ENCODE data around the gene KCNJ2. TPM values are rescaled to one million over a fixed set of nuclear protein-coding genes. Genes with fewer than 3 reads are reported as not detected.
A peak's percentile ranks its signal among the peaks of the same experiment; 100 is the strongest.

Gene KCNJ2
- total RNA-seq = not detected

DNA sequence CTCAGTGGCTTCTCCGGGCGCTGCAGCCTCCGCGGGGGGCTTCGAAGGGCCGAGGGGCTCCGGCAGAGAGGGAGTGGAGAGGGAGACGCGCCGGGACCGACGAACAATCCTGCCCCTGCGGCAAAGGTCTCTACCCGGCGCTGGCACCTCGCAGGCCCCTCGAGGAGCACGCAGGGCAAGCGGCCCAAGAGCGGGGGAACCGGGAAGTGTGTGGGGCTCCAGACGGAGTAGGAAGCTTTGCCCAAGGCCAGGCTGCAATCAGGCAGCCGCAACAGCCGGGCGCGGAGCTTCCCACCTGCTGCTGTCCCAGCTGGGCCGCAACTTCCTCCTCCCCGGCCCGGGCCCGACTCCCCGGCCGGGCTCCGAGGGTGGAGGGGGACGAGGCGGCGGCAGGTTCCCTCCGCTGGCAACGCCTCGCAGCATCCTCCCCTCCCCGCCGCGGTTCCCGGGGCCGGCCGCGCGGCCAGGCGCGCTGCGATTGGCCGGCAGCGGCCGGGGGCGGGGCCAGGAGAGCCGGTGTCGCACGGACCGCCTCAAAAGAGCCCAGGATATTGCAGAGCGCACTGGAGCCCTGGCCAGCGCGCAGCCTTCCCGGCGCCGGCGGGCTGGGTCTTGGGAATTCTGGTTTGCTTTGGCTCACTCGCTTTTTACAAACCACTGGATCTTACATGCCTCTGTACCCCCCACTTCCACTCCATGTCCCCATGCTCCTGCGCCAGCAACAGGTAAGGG, at the start of gene KCNJ2:
Gene KCNJ2, plus strand, starts transcription at position 556 of the 732 bp plus-strand sequence. CDS start 5,508 bp downstream, outside the sequence.
- no peaks in the 10 kb centered on the region for H3K36me3 Mint-ChIP-seq (ENCODE audit: low read depth)
- ChIA-PET POLR2A (no interaction called here), CTCF (no interaction called here)
- no peaks in the 10 kb centered on the region for H3K9me3 Mint-ChIP-seq
- H3K4me3 Mint-ChIP-seq = peak within 1 kb of the TSS; percentile 40
- H3K27me3 Mint-ChIP-seq = peaks cover 56% of the 10 kb centered on the region
- peak; percentile 66 for DNase-seq
- H3K27ac Mint-ChIP-seq = no peak within 1 kb of the TSS
- peaks cover 14% of the 10 kb centered on the region for H3K4me1 Mint-ChIP-seq

DNA sequence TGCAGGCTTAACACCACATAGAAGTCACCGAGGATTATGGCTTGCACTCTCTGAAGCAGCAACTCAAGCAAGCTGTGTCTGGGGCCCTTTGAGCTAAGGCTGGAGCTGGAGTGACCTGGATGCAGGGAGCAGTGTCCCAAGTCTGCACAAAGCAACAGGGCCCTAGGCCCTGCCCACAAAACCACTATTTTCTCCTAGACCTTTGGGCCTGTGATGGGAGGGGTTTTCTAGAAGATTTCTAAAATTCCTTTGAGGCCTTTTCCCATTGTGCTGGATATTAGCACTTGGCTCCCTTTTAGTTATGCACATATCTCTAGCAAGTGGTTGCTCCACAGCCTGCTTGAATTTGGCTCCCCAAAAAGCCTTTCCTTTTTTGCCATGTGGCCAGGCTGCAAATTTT, 49.8 kb upstream of the KCNJ2 start:
- Mint-ChIP-seq H3K4me1 (no peaks in the 10 kb centered on the region), H3K9me3 (no peaks in the 10 kb centered on the region), H3K4me3 (no peak overlapping the region), H3K27ac (no peak overlapping the region), H3K27me3 (no peaks in the 10 kb centered on the region), H3K36me3 (ENCODE audit: low read depth) (no peaks in the 10 kb centered on the region)
- ChIA-PET POLR2A (no interaction called here), CTCF (no interaction called here)
- DNase-seq = no peak

DNA sequence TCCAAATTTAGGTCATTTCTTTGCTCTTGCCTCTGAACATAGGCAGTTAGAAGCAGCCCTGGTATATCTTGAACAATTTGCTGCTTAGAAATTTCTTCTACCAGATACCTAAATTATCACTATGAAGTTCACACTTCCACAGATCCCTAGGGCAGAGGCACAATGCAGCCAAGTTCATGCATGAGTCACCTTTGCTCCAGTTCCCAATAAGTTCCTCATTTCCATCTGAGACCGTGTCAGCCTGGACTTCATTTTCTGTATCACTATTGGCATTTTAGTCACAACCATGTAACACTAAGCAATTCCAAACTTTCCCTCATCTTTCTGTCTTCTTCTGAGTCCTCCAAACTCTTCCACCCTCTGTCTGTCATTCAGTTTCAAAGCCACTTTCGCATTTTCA, 49.3 kb upstream of the KCNJ2 start:
- no peak overlapping the region for H3K27ac Mint-ChIP-seq
- POLR2A ChIA-PET = no interaction called here
- CTCF ChIA-PET = no interaction called here
- H3K4me3 Mint-ChIP-seq = no peak overlapping the region
- H3K9me3 Mint-ChIP-seq = no peaks in the 10 kb centered on the region
- no peaks in the 10 kb centered on the region for H3K36me3 Mint-ChIP-seq (ENCODE audit: low read depth)
- H3K4me1 Mint-ChIP-seq = no peaks in the 10 kb centered on the region
- H3K27me3 Mint-ChIP-seq = no peaks in the 10 kb centered on the region
- DNase-seq = no peak

DNA sequence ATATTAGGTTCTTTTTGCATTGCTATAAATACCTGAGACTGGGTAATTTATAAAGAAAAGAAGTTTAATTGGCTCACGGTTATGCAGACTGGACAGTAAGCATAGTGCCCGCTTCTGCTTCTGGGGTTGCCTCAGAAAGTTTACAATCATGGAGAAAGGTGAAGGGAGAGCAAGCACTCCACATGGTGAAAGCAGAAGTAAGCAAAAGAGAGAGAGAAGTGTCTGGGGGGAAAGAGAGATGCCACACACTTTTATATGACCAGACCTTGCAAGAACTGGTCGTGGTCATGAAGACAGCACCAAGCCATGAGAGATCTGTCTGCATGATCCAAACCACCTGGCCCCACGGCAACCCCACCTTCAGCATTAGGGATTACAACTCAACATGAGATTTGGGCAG, 48.9 kb upstream of the KCNJ2 start:
- ChIA-PET CTCF (no interaction called here), POLR2A (no interaction called here)
- no peaks in the 10 kb centered on the region for H3K9me3 Mint-ChIP-seq
- no peaks in the 10 kb centered on the region for H3K27me3 Mint-ChIP-seq
- H3K4me3 Mint-ChIP-seq = no peak overlapping the region
- DNase-seq = no peak
- H3K27ac Mint-ChIP-seq = no peak overlapping the region
- no peaks in the 10 kb centered on the region for H3K36me3 Mint-ChIP-seq (ENCODE audit: low read depth)
- H3K4me1 Mint-ChIP-seq = no peaks in the 10 kb centered on the region

DNA sequence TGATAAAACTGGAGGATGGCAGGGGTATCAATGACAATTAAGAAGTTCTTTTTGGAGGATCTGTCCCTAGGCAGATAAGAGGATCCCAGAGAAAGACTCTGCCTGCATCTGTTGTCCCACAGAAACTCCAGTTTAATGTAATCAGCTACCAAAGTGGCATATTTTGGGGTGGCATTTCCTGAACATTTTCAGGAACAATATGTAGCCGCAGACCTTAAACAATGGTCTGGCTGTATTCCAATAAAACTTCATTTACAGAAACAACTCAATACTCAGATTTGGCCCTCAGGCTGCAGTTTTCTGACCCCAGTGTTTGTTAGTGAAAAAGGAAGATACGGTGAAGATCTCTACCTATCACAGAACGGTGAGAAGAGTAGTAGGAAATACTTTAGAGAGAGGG, 48.2 kb upstream of the KCNJ2 start:
- CTCF ChIA-PET = no interaction called here
- H3K4me3 Mint-ChIP-seq = no peak overlapping the region
- H3K9me3 Mint-ChIP-seq = no peaks in the 10 kb centered on the region
- DNase-seq = no peak
- POLR2A ChIA-PET = no interaction called here
- no peaks in the 10 kb centered on the region for H3K4me1 Mint-ChIP-seq
- H3K36me3 Mint-ChIP-seq (ENCODE audit: low read depth) = no peaks in the 10 kb centered on the region
- no peak overlapping the region for H3K27ac Mint-ChIP-seq
- no peaks in the 10 kb centered on the region for H3K27me3 Mint-ChIP-seq

DNA sequence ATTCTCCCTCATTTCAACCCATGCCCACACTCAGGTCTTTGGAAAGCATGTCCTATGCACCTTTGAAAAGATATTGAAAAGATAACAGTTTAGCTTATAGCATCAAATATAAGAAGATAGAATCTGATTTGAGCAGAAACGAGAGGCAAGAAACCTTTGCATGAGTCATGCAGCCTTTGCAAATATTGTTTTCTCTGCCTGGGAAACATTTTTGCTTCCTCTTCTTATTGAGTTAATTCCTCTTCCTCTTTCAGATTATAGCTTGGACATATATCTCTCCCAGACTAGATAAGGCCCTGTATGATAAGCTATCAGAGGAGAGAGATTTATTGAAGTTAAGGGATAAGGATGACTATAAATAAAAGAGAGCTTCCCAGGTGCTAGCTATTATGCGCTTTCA, 46.1 kb upstream of the KCNJ2 start:
- ChIA-PET POLR2A (no interaction called here), CTCF (no interaction called here)
- Mint-ChIP-seq H3K4me1 (no peaks in the 10 kb centered on the region), H3K4me3 (no peak overlapping the region), H3K27me3 (no peaks in the 10 kb centered on the region), H3K27ac (no peak overlapping the region), H3K36me3 (ENCODE audit: low read depth) (no peaks in the 10 kb centered on the region), H3K9me3 (peaks cover 5% of the 10 kb centered on the region)
- DNase-seq = no peak

DNA sequence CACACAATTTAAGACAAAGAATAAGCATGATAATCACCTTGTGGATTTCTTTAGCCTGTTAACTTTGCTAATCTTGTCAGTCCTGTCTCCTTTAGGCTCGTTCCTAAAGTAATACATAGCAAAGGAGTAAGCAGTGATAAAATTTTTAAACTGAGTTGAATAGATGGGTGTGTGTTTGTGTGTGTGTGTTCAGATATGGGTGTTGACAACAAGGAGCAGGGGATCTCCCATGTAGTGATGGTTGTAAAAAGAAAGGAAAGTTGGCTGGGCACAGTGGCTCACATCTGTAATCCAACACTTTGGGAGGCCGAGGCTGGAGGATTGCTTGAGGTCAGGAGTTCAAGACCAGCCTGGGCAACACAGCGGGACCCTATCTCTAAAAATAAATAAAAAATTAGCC, 44.6 kb upstream of the KCNJ2 start:
- no peak for DNase-seq

DNA sequence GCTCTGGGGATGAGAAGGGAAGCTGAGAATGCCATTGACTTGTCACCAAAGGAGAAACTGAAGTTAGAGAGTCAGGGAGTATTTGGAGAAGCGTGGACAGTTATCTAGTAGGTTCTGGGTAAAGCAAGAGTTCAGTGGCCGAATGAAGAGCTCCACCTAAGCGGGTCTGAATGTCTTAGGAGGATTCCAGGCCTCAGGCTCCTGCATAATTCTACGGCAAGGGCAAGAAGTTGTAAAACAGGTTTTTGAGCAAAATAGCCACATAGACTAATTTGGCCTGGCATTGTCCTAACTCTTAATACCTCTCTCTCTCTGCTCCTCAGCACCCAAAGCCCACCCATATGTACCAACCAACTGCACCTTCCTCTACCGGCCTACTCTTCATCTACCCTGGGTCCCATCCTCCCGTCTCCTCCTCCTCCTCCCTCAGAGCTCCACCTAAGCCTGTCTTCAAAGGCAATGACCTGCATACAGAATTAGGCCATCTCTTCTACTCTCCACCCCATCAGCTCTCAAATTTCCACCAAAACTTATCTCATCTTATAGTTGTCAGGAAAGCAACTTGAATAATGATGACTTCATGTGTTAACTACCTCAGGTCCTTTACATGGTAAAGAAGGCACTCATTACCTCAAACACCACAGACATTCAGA, 42.0 kb upstream of the KCNJ2 start:
- no peaks in the 10 kb centered on the region for H3K27me3 Mint-ChIP-seq
- peaks cover 5% of the 10 kb centered on the region for H3K9me3 Mint-ChIP-seq
- no peaks in the 10 kb centered on the region for H3K4me1 Mint-ChIP-seq
- no peaks in the 10 kb centered on the region for H3K36me3 Mint-ChIP-seq (ENCODE audit: low read depth)
- CTCF ChIA-PET = no interaction called here
- no peak overlapping the region for H3K4me3 Mint-ChIP-seq
- no peak overlapping the region for H3K27ac Mint-ChIP-seq
- no peak for DNase-seq
- POLR2A ChIA-PET = no interaction called here

More for the DNA sequence above, 44.6 kb upstream of the KCNJ2 start:
- Mint-ChIP-seq H3K27me3 (no peaks in the 10 kb centered on the region), H3K27ac (no peak overlapping the region), H3K4me1 (no peaks in the 10 kb centered on the region), H3K9me3 (peaks cover 5% of the 10 kb centered on the region), H3K4me3 (no peak overlapping the region), H3K36me3 (ENCODE audit: low read depth) (no peaks in the 10 kb centered on the region)
- ChIA-PET CTCF (no interaction called here), POLR2A (no interaction called here)

DNA sequence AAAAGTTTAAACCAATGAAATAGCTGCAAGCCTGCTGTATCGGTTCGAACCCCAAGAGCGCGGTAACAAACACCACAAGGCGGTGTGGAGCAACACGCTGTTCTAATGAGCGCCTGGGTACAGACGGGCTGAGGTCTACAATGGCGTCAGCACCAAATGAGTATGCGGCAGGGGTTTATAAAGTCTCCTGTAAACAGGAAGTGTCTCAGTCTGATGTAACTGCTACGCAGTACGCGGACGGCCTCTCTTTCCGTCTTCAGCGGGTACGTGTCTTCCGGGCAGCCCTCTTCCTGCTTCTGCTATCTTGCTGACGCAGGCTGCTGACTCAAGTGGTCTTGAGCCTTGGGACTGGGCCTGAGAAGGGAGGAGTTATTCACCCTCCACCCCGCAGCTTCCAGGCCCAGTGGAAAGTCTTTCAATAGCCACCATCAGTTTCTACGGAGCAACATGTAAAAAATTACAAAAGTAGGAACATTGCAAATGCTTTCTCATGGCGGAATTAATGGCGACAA, 40.5 kb upstream of the KCNJ2 start:
- CTCF ChIA-PET = no interaction called here
- H3K36me3 Mint-ChIP-seq (ENCODE audit: low read depth) = no peaks in the 10 kb centered on the region
- no peaks in the 10 kb centered on the region for H3K4me1 Mint-ChIP-seq
- H3K4me3 Mint-ChIP-seq = no peak overlapping the region
- POLR2A ChIA-PET = no interaction called here
- H3K9me3 Mint-ChIP-seq = peaks cover 5% of the 10 kb centered on the region
- H3K27me3 Mint-ChIP-seq = no peaks in the 10 kb centered on the region
- DNase-seq = no peak
- H3K27ac Mint-ChIP-seq = no peak overlapping the region

DNA sequence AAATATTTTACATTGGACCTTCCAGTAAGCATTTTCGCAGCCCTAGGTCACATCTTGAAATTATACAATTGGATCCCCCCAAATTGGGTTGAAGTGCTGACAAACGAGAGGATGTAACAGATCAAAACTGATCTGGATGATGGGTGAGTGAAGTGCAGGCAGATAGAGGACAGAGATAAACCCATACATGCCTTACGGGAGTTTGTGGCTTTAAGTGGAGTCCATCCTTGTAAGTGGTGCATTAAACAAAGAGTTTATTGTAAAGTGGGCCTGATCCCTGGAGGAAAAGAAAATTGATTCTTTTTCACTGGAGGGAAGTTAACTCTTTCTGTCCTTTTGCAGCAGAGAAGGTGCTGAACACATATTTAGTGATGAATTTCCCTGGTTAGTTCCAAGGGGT, 39.0 kb upstream of the KCNJ2 start:
- H3K4me1 Mint-ChIP-seq = no peaks in the 10 kb centered on the region
- H3K4me3 Mint-ChIP-seq = no peak overlapping the region
- peaks cover 5% of the 10 kb centered on the region for H3K9me3 Mint-ChIP-seq
- H3K27ac Mint-ChIP-seq = no peak overlapping the region
- peaks cover 2% of the 10 kb centered on the region for H3K27me3 Mint-ChIP-seq
- POLR2A ChIA-PET = no interaction called here
- no peak for DNase-seq
- CTCF ChIA-PET = no interaction called here
- H3K36me3 Mint-ChIP-seq (ENCODE audit: low read depth) = no peaks in the 10 kb centered on the region

DNA sequence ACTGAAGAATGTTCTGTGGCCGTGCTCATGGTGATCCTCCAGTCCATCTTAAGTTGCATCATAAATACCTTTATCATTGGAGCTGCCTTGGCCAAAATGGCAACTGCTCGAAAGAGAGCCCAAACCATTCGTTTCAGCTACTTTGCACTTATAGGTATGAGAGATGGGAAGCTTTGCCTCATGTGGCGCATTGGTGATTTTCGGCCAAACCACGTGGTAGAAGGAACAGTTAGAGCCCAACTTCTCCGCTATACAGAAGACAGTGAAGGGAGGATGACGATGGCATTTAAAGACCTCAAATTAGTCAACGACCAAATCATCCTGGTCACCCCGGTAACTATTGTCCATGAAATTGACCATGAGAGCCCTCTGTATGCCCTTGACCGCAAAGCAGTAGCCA, 36.8 kb upstream of the KCNJ2 start:
- Mint-ChIP-seq H3K27me3 (peaks cover 2% of the 10 kb centered on the region), H3K27ac (no peak overlapping the region), H3K4me1 (peaks cover 8% of the 10 kb centered on the region), H3K36me3 (ENCODE audit: low read depth) (no peaks in the 10 kb centered on the region), H3K4me3 (no peak overlapping the region), H3K9me3 (peaks cover 4% of the 10 kb centered on the region)
- CTCF ChIA-PET = no interaction called here
- POLR2A ChIA-PET = no interaction called here
- no peak for DNase-seq

DNA sequence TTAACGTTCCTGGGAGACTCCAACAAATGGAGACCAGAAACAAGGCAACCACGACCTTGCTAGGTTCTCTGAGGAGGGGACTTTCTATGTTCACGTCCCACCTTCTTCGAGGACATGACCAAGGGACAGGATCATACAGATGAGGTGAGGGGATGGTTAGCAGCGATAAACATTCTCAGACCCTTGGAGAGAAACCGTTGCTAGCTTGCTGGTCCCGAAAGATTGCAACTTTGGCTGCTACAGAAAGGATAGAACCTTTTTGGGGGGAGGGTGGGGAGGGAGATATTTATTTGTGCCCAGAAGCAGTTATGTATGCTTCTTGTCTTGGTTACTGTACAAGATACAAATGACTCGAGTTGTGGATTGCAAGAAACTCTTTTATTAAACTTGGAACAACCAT, 35.3 kb upstream of the KCNJ2 start:
- ChIA-PET POLR2A (no interaction called here), CTCF (no interaction called here)
- no peaks in the 10 kb centered on the region for H3K9me3 Mint-ChIP-seq
- no peaks in the 10 kb centered on the region for H3K36me3 Mint-ChIP-seq (ENCODE audit: low read depth)
- DNase-seq = no peak
- peaks cover 11% of the 10 kb centered on the region for H3K4me1 Mint-ChIP-seq
- no peak overlapping the region for H3K4me3 Mint-ChIP-seq
- H3K27ac Mint-ChIP-seq = no peak overlapping the region
- peaks cover 4% of the 10 kb centered on the region for H3K27me3 Mint-ChIP-seq

DNA sequence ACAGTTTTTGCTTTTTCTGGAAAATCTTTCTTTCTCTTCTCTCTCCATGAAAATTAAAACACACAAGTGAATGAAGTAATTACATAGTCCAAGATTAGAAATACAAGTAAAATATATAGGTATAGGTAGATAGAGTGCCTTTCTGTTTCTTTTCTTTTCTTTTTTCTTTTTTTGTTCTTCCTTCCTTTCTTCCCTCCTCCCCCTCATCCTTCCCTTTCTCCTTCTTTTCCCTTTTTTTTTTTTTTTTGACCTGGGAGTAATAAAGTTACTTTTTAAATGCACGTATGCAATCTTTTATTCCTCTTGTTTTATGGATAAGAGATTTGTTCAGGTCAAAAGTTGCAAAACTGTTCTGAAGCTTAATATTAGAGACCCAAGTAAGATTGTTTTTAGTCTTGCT, 34.6 kb upstream of the KCNJ2 start:
- DNase-seq = no peak
- CTCF ChIA-PET = no interaction called here
- Mint-ChIP-seq H3K27ac (no peak overlapping the region), H3K36me3 (ENCODE audit: low read depth) (no peaks in the 10 kb centered on the region), H3K4me1 (peaks cover 11% of the 10 kb centered on the region), H3K4me3 (no peak overlapping the region), H3K27me3 (peaks cover 4% of the 10 kb centered on the region), H3K9me3 (no peaks in the 10 kb centered on the region)
- POLR2A ChIA-PET = no interaction called here

DNA sequence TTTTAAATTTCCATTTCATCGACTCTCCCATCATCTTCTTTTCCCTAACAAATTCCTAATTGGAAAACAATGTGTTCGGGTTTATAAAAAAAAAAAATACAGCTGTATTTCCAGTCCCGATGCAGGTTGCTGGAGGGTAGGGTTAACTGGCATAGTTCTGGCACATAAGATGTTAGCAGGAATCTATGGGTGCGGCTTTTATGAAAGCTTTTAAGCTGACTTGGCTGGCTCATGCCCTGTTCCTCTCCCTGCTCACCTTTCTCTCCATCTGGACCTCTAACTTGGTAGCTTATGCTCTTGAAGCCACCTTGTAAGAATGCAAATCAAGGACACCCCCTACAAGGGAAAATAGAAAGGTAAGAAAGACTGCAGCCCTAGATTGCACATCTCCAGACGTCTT, 33.2 kb upstream of the KCNJ2 start:
- POLR2A ChIA-PET = no interaction called here
- peaks cover 4% of the 10 kb centered on the region for H3K27me3 Mint-ChIP-seq
- no peaks in the 10 kb centered on the region for H3K36me3 Mint-ChIP-seq (ENCODE audit: low read depth)
- DNase-seq = no peak
- CTCF ChIA-PET = no interaction called here
- H3K4me3 Mint-ChIP-seq = no peak overlapping the region
- peaks cover 11% of the 10 kb centered on the region for H3K4me1 Mint-ChIP-seq
- H3K27ac Mint-ChIP-seq = no peak overlapping the region
- H3K9me3 Mint-ChIP-seq = no peaks in the 10 kb centered on the region
